NCI-H69 (cell line): Measurements from ENCODE around the gene SPX.

ENCODE experiments used
- DNase-seq: peaks from one replicate; lab custom pipeline; 2025; lab: John Stamatoyannopoulos, UW

SPX gene

DNA sequence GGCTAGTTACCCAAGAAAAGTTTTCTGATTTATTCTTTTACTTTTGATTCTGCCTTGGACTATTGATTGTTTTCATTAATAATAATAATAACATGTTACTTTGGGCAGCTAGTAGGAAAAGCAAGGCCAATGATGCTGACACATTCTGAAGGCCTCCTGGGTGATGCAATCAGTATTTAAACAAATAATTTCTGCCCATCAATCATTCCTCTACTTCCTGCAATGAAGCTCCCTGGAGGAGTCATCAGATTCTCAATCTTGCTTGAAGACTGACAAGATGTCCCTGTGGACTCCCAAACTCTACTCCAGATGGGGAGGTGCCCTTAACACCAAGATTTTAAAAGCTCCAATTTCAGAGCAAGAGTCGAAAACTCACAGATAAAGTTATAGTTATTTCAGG lies at the start of gene SPX:
Gene SPX (plus strand): TSS at position 244 of the 400 bp plus-strand sequence. CDS start 177 bp downstream, outside the sequence.
- DNase-seq: peak; percentile 28

DNA sequence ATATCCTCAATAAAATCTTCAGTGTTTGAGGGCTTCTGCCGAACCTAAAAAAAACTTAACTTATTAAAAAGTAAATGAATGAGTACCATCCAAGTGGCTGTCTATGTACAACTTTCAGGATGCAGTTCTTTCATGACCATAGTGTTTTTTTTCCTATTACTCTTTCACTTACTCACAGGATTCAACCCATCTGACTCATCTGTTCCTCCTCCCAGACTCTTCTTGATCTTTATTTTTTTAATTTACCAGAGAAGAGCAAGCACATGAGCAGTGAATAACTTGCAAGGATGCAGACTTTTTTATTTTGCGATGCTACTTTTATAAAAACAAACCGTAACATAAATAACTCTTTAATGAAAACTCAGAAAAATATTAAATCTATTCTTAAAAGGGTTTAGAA lies 49.1 kb upstream of the SPX start:
- DNase-seq: no peak

DNA sequence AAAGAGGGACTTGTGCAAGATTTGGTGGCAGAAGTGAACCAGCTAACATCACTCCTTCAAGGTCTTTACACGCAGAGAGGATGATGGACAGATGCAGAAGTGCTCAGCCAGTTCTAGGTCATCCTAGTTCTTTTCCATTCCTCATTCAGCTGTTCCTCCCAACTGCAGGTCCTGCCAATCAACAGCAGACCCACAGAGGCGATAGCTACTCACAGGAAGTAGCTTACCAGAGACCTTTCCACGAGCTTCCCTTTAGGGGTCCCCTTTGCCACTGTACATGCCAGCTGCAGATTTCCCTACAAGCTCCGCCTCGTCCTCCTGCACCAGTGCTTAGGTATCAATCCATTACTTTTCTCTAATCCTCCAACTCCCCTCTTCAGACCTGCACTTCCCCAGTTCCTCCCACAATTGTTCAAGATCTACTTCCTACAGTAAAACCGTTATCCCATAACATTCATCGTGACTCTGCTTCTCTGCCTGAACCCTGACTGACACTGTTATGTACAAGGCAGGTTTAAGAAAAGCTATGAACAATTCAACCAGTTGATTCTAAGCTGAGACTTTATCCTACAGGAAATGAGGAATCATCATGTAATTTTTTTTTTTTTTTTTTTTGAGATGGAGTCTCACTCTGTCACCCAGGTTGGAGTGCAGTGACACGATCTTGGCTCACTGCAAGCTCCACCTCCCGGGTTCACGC lies 47.2 kb upstream of the SPX start:
- DNase-seq: no peak

- peak; percentile 73 for DNase-seq
Observed at GRCh38 chr12:21483531-21483930, 42.6 kb upstream of the SPX start.

DNA sequence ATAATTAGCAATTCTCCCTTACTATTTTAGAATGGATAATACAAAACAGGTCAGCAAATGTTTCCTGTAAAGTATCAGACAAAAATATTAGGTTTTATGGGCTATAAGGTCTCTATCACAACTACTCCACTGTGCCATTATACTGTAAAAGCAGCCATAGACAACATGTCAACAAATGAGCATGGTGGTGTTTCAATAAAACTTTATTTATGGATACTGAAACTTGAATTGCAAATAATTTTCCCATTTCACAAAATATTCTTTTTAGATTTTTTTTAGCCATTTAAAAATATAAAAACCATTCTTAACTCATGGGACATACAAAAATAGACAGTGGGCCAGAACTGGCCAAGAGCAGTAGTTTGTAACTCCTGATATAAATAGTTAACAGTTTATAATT lies 40.1 kb upstream of the SPX start:
- no peak for DNase-seq

GRCh38 chr12:21499765-21500164 lies 26.3 kb upstream of the SPX start:
- DNase-seq: no peak

DNA sequence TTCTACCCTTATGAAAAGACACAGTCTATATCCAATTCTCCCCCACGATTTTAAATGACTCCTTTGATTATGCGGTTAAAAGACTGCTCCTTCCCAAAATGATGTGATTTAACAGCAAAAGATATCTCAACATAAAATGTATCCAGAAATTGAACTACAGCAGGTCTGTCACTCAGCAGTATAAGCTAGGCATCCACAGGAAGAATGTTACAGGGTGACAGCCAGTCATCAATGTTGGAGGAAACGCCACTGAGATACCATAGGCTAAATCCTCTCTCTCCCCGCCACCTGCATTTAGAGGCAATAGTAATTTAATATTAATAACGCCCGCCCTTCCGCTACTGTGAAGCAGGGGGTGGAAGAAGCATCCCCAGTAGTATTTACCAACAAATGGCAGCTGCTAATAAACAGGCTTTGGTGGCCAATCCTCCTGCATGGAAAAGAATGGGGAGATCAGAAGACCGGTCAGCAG lies 25.3 kb upstream of the SPX start:
- no peak for DNase-seq

- peak; percentile 96 for DNase-seq
Observed at GRCh38 chr12:21501258-21502163, 24.6 kb upstream of the SPX start, which contains the start of the genes GOLT1B and RECQL. TSS of gene GOLT1B (plus strand) at chr12:21501789. CDS start at chr12:21501924, 135 bp downstream. TSS of gene RECQL (minus strand) at chr12:21501635. CDS start at chr12:21499570, 2,065 bp downstream.

GRCh38 chr12:21502164-21502496 lies 24.0 kb upstream of the SPX start:
- DNase-seq: peak; percentile 45

GRCh38 chr12:21502872-21503271 lies 23.2 kb upstream of the SPX start:
- no peak for DNase-seq

GRCh38 chr12:21505888-21506287 lies 20.2 kb upstream of the SPX start:
- DNase-seq: no peak

DNA sequence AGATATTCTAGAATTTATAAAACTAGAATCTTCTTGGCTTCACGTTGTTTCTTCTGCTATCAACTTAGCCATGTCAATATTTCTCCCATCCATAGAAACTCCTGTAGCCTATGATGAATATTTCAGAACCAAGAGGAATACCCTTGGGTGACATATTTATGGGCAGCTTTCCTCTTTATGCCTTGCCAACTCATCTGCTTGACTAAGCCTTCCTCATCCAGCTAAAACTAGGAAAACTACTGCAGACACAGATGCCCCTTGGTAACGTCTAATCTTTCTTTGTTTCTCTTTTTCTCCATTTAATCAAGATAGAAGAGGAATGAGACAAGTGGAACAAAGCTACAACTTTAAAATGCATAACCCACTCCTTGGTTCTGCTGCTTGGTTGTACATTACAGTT lies 18.2 kb upstream of the SPX start:
- DNase-seq: no peak

DNA sequence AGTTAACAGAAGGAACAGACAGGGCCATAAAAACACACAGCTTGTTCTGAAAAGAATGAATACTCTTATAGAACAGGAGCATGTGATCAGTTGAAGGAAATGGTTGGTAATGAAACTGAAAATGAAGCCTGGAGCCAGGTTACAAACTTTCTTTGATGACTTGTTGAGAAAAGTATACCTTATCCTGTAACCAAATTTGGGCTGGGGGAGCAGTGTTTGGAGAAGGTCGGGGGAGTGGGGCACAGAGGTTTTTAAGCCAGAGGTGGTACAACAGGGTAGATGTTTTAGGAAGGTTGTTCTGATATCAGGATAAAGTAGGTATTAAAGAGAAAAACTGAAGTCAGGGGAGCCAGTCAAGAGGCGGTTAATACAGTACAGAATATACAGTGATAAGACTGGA lies 16.3 kb upstream of the SPX start:
- DNase-seq: no peak

DNA sequence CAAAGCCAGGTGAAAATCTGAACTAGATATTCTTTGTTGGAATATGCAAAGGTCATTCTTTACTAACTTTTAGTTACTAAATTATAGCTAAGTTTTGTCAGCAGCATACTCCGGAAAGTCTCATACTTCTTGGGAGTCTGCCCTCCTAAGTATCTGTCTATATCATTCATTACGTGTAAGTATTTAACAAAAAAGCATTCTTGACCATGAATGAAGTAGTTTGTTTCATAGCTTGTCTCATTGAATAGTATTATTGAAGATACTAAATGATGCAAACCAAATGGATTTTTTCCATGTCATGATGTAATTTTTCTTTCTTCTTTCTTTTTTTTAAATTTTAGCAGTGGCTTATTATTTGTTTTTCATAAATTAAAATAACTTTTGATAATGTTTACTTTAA lies 9.8 kb upstream of the SPX start:
- DNase-seq: no peak

DNA sequence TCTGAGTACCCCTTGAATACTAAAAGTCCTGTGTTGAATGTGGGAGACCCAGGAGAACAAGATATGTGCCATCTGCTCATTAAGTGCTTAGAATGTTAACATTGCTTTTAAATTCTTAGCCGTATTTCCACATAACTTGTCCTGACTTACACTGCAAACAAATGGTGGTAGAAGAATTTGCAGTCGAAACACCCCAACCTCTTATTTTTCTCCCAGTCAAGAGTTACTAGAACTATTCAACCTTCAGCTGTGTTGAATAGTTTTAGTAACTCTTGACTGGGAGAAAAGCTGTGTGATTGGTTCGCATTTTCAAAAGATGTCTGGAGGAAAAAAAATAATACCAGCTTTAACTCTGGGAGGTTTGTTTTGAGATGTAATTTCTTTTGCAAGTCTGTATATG lies 7.6 kb upstream of the SPX start:
- no peak for DNase-seq

GRCh38 chr12:21521541-21521940 lies 4.6 kb upstream of the SPX start:
- DNase-seq: no peak

DNA sequence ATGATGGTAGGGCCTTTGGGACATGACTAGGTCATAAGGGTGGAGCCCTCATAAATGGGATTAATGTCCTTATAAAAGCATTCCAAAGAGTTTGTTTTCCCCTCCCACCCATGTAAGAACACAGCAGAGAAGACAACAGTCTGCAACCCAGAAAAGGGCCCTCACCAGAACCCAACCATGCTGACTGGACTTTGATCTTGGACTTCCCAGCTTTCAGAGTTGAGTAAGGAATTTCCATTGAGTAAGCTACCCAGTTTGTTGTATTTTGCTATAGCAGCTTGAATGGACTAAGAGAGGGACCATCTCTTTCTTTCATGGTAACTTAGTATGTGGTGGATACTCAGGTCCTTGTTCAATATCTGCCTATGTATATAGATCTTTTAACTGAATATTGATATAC lies 2.9 kb upstream of the SPX start:
- DNase-seq: no peak

GRCh38 chr12:21526721-21527345 lies 737 bp downstream of the SPX start:
- DNase-seq: peak; percentile 67

DNA sequence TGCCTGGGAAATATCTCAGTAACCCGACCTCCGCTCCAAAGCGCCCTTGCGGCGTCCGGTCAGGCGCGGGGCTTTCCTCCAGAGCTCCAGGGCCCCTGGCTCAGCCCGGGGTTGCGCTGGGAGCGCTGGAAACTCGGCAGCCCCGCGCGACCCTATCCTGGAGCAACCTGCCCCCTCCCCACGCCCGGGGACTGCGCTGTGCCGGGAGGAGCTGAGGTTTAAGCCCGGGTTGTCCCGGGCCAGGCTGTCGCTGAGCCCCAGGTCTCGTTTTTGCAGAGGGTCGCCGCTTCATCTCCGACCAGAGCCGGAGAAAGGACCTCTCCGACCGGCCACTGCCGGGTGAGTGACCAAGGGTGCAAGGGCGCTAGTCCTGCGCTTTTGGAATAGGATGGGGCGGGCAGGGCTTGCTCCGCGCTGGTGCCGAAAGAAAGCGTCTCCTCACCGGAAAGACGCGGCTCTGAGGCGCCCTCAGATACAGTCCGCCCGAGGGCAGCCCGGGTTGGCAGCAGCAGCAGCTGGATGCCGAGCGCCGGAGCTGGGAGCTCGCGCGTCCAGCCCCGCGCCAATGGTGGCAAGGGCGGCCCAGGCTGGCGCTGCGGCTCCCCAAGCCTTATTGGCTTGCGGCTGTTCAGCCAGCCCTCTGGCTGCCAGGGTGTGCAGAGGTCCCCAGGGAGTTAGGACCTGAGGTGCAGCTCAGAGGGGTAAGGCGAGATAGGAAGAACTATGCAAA lies 1.5 kb downstream of the SPX start:
- peak; percentile 83 for DNase-seq

- no peak for DNase-seq
Observed at GRCh38 chr12:21528953-21529352, 2.9 kb downstream of the SPX start.

DNA sequence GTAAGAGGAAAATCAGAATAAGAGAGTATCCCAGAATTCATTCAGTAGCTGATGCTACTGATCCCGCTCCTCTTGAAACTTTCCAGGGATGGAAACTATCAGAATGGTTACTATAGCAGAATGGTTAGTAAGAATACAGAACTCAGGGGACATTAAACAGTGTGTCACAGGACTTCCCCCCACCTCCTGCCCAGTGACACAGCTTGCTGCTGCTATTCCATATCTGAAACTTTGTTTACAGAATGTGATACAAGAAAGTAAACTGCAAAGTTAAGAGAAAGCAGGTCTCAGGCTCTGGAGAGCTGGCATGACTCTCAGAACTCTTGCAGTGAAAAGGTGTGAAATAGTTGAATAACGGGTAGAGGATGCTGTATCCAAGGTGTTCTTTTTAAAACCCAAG lies 3.4 kb downstream of the SPX start:
- no peak for DNase-seq

DNA sequence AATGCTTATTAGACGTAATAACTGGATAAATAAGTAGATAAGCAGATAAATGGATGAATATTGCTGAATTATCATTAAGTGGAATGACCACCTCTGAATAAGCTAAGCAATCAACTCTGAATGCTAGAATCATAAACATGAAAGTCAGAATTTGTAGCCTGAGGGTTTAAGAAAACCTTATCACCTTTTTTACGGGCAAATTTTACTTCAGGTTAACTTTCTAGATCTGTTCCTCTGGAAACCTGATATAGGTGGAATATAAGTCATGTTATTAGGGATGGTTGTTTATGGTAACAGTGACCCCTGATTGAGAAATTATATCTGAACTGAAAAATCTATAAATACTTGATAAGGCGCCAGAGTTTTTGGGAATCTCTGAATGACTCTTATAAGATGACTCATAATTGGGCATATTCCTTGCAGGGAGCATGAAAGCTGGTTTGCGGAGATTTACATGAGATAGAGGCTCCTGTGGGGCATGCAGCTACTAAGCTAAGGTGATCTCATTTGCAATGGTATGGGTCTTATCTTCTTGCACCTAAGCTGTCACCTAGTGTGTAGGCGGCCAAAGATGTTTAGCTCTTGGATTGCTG lies 12.1 kb downstream of the SPX start:
- no peak for DNase-seq
